HEK293 (cell line): ENCODE results near the gene GMEB2.
"Not testable (repeated sequence)": the region's sequence is repeated elsewhere in the genome, so short reads cannot be mapped to it uniquely, and the experiment has no call there.

Source experiments
- CTCF ChIA-PET: fragments of 350-600 bp; formaldehyde crosslinking; extraction: SDS; loops from one replicate; lab custom pipeline; 2021; ENCODE audit warnings: antibody characterized with exemption; lab: Yijun Ruan, JAX
- POLR2A ChIA-PET: fragments of 300-600 bp; formaldehyde crosslinking; extraction: SDS; loops from one replicate; lab custom pipeline; 2020; ENCODE audit warnings: antibody characterized with exemption, inconsistent platforms; lab: Yijun Ruan, JAX
- H3K27ac ChIP-seq: fragments of 200-500 bp; sonication (Bioruptor generic); 2 replicates; pipeline ENCODE4 v1.5.1; 2014; ENCODE audit warnings: low read depth, low read length, control low read depth, inconsistent platforms; ENCODE audit errors: extremely low read depth
- H3K36me3 ChIP-seq, 2 experiments: fragments of 200-500 bp in 1 of 2; sonication (Bioruptor generic) in 1 of 2; 1 replicate in 1 of 2; 2 replicates in 1 of 2; pipeline ENCODE4 v1.5.1; 2014 to 2017; ENCODE audit warnings: inconsistent platforms in 2 of 2, low read length in 2 of 2; ENCODE audit not compliant: control insufficient read depth in 2 of 2, insufficient read depth in 1 of 2
- H3K4me1 ChIP-seq: fragments of 200-500 bp; sonication (Bioruptor generic); 2 replicates; pipeline ENCODE4 v1.5.1; 2014; ENCODE audit warnings: mild to moderate bottlenecking, low read length, inconsistent platforms; ENCODE audit not compliant: control insufficient read depth, insufficient read depth
- H3K4me3 ChIP-seq: 2 replicates; pipeline ENCODE4 v1.5.1; 2011; ENCODE audit warnings: low read depth, mild to moderate bottlenecking, control low read depth, low read length, moderate library complexity
- H3K9me3 ChIP-seq: fragments of 200-500 bp; sonication (Bioruptor generic); 2 replicates; pipeline ENCODE4 v1.5.1; 2014; ENCODE audit warnings: low read depth, low read length, inconsistent platforms; ENCODE audit not compliant: control insufficient read depth, insufficient read depth
- BCL6B ChIP-seq: fragments of 450-650 bp; formaldehyde crosslinking; IDR thresholded peaks from 2 replicates; pipeline ENCODE4 v1.5.1; 2017; ENCODE audit warnings: missing biosample characterization, missing genetic modification characterization
- EGR2 ChIP-seq: fragments of 450-650 bp; formaldehyde crosslinking; IDR thresholded peaks from 2 replicates; pipeline ENCODE4 v1.5.1; 2016; ENCODE audit warnings: low read depth, missing biosample characterization, missing genetic modification characterization
- GLIS1 ChIP-seq: fragments of 450-650 bp; formaldehyde crosslinking; IDR thresholded peaks from 2 replicates; pipeline ENCODE4 v1.5.1; 2016; ENCODE audit warnings: missing biosample characterization, missing genetic modification characterization
- HOXD13 ChIP-seq: sonication (generic); formaldehyde crosslinking; IDR thresholded peaks from 2 replicates; pipeline ENCODE4 v1.8.0; 2022; ENCODE audit warnings: missing genetic modification reagents, borderline replicate concordance
- OVOL3 ChIP-seq: fragments of 450-650 bp; formaldehyde crosslinking; IDR thresholded peaks from 2 replicates; pipeline ENCODE4 v1.5.1; 2016; ENCODE audit warnings: missing biosample characterization, missing genetic modification characterization
- PBX3 ChIP-seq: sonication (generic); formaldehyde crosslinking; IDR thresholded peaks from 2 replicates; pipeline ENCODE4 v1.8.1; 2022; ENCODE audit warnings: mild to moderate bottlenecking, moderate library complexity, missing genetic modification reagents
- SP2 ChIP-seq: fragments of 450-650 bp; formaldehyde crosslinking; IDR thresholded peaks from 2 replicates; pipeline ENCODE4 v1.5.1; 2016; ENCODE audit warnings: missing biosample characterization, missing genetic modification characterization
- WT1 ChIP-seq: fragments of 450-650 bp; formaldehyde crosslinking; IDR thresholded peaks from 2 replicates; pipeline ENCODE4 v1.5.1; 2016; ENCODE audit warnings: missing biosample characterization, missing genetic modification characterization
- ZBTB17 ChIP-seq: fragments of 450-650 bp; formaldehyde crosslinking; IDR thresholded peaks from 2 replicates; pipeline ENCODE4 v1.5.1; 2016; ENCODE audit warnings: missing biosample characterization, missing genetic modification characterization
- ZEB2 ChIP-seq: fragments of 450-650 bp; formaldehyde crosslinking; IDR thresholded peaks from 2 replicates; pipeline ENCODE4 v1.5.1; 2016; ENCODE audit warnings: missing biosample characterization, missing genetic modification characterization
- ZFP37 ChIP-seq: fragments of 450-650 bp; formaldehyde crosslinking; IDR thresholded peaks from 2 replicates; pipeline ENCODE4 v1.5.1; 2016; ENCODE audit warnings: missing biosample characterization, missing genetic modification characterization
- ZFP41 ChIP-seq: fragments of 450-650 bp; formaldehyde crosslinking; IDR thresholded peaks from 2 replicates; pipeline ENCODE4 v1.5.1; 2016; ENCODE audit warnings: missing biosample characterization, missing genetic modification characterization, borderline replicate concordance
- ZNF112 ChIP-seq: fragments of 450-650 bp; formaldehyde crosslinking; IDR thresholded peaks from 2 replicates; pipeline ENCODE4 v1.5.0; 2017; ENCODE audit warnings: missing biosample characterization, missing genetic modification characterization
- ZNF121 ChIP-seq: fragments of 450-650 bp; formaldehyde crosslinking; IDR thresholded peaks from 2 replicates; pipeline ENCODE4 v1.5.1; 2016; ENCODE audit warnings: missing biosample characterization, missing genetic modification characterization
- ZNF155 ChIP-seq: fragments of 450-650 bp; formaldehyde crosslinking; IDR thresholded peaks from 2 replicates; pipeline ENCODE4 v1.5.1; 2016; ENCODE audit warnings: missing biosample characterization, missing genetic modification characterization
- ZNF175 ChIP-seq: fragments of 450-650 bp; formaldehyde crosslinking; IDR thresholded peaks from 2 replicates; pipeline ENCODE4 v1.5.1; 2016; ENCODE audit warnings: missing biosample characterization, missing genetic modification characterization
- ZNF26 ChIP-seq: fragments of 450-650 bp; formaldehyde crosslinking; IDR thresholded peaks from 2 replicates; pipeline ENCODE4 v1.5.1; 2016; ENCODE audit warnings: missing biosample characterization, missing genetic modification characterization
- ZNF366 ChIP-seq: fragments of 450-650 bp; formaldehyde crosslinking; conservative IDR thresholded peaks from 2 replicates; pipeline ENCODE4 v1.5.1; 2016; ENCODE audit warnings: missing biosample characterization, missing genetic modification characterization
- ZNF473 ChIP-seq: fragments of 450-650 bp; formaldehyde crosslinking; IDR thresholded peaks from 2 replicates; pipeline ENCODE4 v1.5.1; 2017; ENCODE audit warnings: missing biosample characterization, missing genetic modification characterization
- ZNF48 ChIP-seq: fragments of 450-650 bp; formaldehyde crosslinking; IDR thresholded peaks from 2 replicates; pipeline ENCODE4 v1.5.1; 2016; ENCODE audit warnings: missing biosample characterization, missing genetic modification characterization
- ZNF560 ChIP-seq: fragments of 450-650 bp; formaldehyde crosslinking; IDR thresholded peaks from 2 replicates; pipeline ENCODE4 v1.5.1; 2017; ENCODE audit warnings: missing biosample characterization, missing genetic modification characterization, borderline replicate concordance
- ZNF654 ChIP-seq: fragments of 450-650 bp; formaldehyde crosslinking; IDR thresholded peaks from 2 replicates; pipeline ENCODE4 v1.5.1; 2016; ENCODE audit warnings: low read depth, missing biosample characterization, missing genetic modification characterization
- ZNF658 ChIP-seq: fragments of 450-650 bp; formaldehyde crosslinking; IDR thresholded peaks from 2 replicates; pipeline ENCODE4; 2016; ENCODE audit warnings: missing biosample characterization, missing genetic modification characterization
- ZNF664 ChIP-seq: fragments of 450-650 bp; formaldehyde crosslinking; IDR thresholded peaks from 2 replicates; pipeline ENCODE4 v1.5.1; 2016; ENCODE audit warnings: missing biosample characterization, missing genetic modification characterization
- ZNF707 ChIP-seq: fragments of 450-650 bp; formaldehyde crosslinking; IDR thresholded peaks from 2 replicates; pipeline ENCODE4 v1.5.1; 2016; ENCODE audit warnings: missing biosample characterization, missing genetic modification characterization
- ZNF837 ChIP-seq: fragments of 450-650 bp; formaldehyde crosslinking; IDR thresholded peaks from 2 replicates; pipeline ENCODE4 v1.5.1; 2016; ENCODE audit warnings: missing biosample characterization, missing genetic modification characterization
- ZSCAN16 ChIP-seq: fragments of 450-650 bp; formaldehyde crosslinking; IDR thresholded peaks from 2 replicates; pipeline ENCODE4 v1.5.1; 2016; ENCODE audit warnings: missing biosample characterization, missing genetic modification characterization
- TF ChIP-seq, protein P1 (sequence below): IDR thresholded peaks from 2 replicates; pipeline ENCODE4 v1.6.1; 2011; ENCODE audit warnings: mild to moderate bottlenecking, low read depth, low read length, borderline replicate concordance

The GMEB2 gene

GRCh38 chr20:63635431-63636141 is 8.7 kb upstream of the GMEB2 start:
- Histone ChIP-seq H3K9me3 (no peaks in the 10 kb centered on the region), H3K4me1 (no peaks in the 10 kb centered on the region), H3K4me3 (no peak overlapping the region), H3K27ac (no peak overlapping the region)
- ChIA-PET CTCF (interaction anchor here (0.7 kb wide), 1 partner anchor 1113 kb away, joined by 3 read pairs; no protein-coding TSS in a partner anchor), POLR2A (no interaction called here)
- TF ChIP-seq ZNF155 = no peak
- no peak for TF ChIP-seq ZNF664
- no peak for TF ChIP-seq ZNF654
- no peak for TF ChIP-seq BCL6B (tag by site-specific recombination)
- no peak for TF ChIP-seq ZFP37
- no peak for TF ChIP-seq GLIS1 (tag by site-specific recombination)
- TF ChIP-seq OVOL3 (tag by site-specific recombination) = no peak
- no peak for TF ChIP-seq ZNF366 (tag by site-specific recombination)
- TF ChIP-seq SP2 (tag by site-specific recombination) = no peak
- no peak for TF ChIP-seq ZNF48
- TF ChIP-seq ZEB2 (tag by site-specific recombination) = no peak
- TF ChIP-seq ZNF175 (tag by site-specific recombination) = no peak
- TF ChIP-seq PBX3 (CRISPR knock-in tag) = no peak
- no peak for TF ChIP-seq ZNF121 (tag by site-specific recombination)
- TF ChIP-seq HOXD13 (CRISPR knock-in tag) = no peak
- no peak for TF ChIP-seq ZNF658 (tag by site-specific recombination)
- TF ChIP-seq, all 188 proteins: peak for 0
- H3K36me3 ChIP-seq = no peaks in the 10 kb centered on the region

DNA sequence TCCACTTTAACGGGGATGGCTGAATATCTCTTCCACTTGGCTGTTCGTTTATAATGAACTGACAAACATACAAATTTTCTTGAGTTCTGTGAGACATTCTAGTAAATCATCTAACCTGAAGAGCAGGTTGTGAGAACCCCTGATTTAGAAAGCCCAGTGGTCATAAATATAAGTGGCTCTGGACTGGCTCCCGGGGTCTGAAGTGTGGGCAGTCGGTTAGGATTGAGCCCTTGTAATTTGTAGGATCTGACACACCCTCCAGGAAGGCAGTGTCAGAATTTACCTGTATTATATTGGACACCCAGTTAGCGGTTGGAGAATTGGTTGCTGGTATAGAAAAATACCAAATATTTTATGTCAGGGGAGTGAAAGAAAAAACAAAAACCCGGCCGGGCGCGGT is 6.8 kb upstream of the GMEB2 start:
- POLR2A ChIA-PET = no interaction called here

GRCh38 chr20:63631426-63631825 is 4.5 kb upstream of the GMEB2 start:
- H3K27ac ChIP-seq, H3K4me3 ChIP-seq, POLR2A ChIA-PET, H3K9me3 ChIP-seq, H3K36me3 ChIP-seq, H3K4me1 ChIP-seq: not testable (repeated sequence)
- CTCF ChIA-PET = interaction anchor here (0.8 kb wide), 1 partner anchor 94 kb away, joined by 3 read pairs; no protein-coding TSS in a partner anchor

More for the DNA sequence above, 6.8 kb upstream of the GMEB2 start:
- CTCF ChIA-PET = no interaction called here
- H3K36me3 ChIP-seq = no peaks in the 10 kb centered on the region
- no peak overlapping the region for H3K4me3 ChIP-seq
- H3K9me3 ChIP-seq = no peaks in the 10 kb centered on the region
- no peak overlapping the region for H3K27ac ChIP-seq
- H3K4me1 ChIP-seq = no peaks in the 10 kb centered on the region
- TF ChIP-seq ZBTB17 (tag by site-specific recombination) = no peak
- no peak for TF ChIP-seq ZNF837
- no peak for TF ChIP-seq ZNF560 (tag by site-specific recombination)
- no peak for TF ChIP-seq ZNF26 (tag by site-specific recombination)
- no peak for TF ChIP-seq ZFP41 (tag by site-specific recombination)
- TF ChIP-seq ZNF121 (tag by site-specific recombination) = no peak
- no peak for TF ChIP-seq EGR2
- TF ChIP-seq ZNF112 (tag by site-specific recombination) = no peak
- TF ChIP-seq, protein P1, sequence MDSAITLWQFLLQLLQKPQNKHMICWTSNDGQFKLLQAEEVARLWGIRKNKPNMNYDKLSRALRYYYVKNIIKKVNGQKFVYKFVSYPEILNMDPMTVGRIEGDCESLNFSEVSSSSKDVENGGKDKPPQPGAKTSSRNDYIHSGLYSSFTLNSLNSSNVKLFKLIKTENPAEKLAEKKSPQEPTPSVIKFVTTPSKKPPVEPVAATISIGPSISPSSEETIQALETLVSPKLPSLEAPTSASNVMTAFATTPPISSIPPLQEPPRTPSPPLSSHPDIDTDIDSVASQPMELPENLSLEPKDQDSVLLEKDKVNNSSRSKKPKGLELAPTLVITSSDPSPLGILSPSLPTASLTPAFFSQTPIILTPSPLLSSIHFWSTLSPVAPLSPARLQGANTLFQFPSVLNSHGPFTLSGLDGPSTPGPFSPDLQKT = no peak
- no peak for TF ChIP-seq WT1 (tag by site-specific recombination)
- TF ChIP-seq ZSCAN16 (tag by site-specific recombination) = no peak
- TF ChIP-seq ZNF707 (tag by site-specific recombination) = no peak
- TF ChIP-seq ZNF473 = no peak
- TF ChIP-seq, all 188 proteins: peak for 0
